Endothelial cell of umbilical vein (primary cell): ENCODE data around the gene JRKL. TPM values are rescaled to one million over a fixed set of nuclear protein-coding genes. Genes with fewer than 3 reads are reported as not detected.

Source experiments
- BruUV-seq: library from RNA; stranded (reverse); fragments of 400-500 nt; replicated peaks from 2 replicates; lab custom pipeline; 2021; lab: Mats Ljungman, UMichigan
- CTCF ChIA-PET: fragments of 300-600, 350-600 bp; sonication (Branson Sonifier 250); formaldehyde crosslinking; loops from one replicate; lab custom pipeline; 2021; ENCODE audit warnings: antibody characterized with exemption, inconsistent platforms; lab: Charles Lee
- POLR2A ChIA-PET: fragments of 300-600, 350-600 bp; sonication (Branson Sonifier 250); formaldehyde crosslinking; loops from one replicate; lab custom pipeline; 2021; ENCODE audit warnings: antibody characterized with exemption, inconsistent platforms; lab: Charles Lee
- DNase-seq: peaks from one replicate; pipeline ENCODE4 v3.0.0-alpha.2; 2011; ENCODE audit warnings: low read depth, low spot score
- FAIRE-seq: peaks from 2 replicates; lab custom pipeline; 2011; peaks lifted over from hg19 to GRCh38; lab: Jason Lieb, UNC
- H2AFZ ChIP-seq: 2 replicates; pipeline ENCODE4 v1.6.0; 2012; ENCODE audit warnings: low read depth, low read length, control low read depth, inconsistent platforms
- H3K27ac ChIP-seq: 2 replicates; pipeline ENCODE4 v1.5.1; 2011; ENCODE audit warnings: low read depth, mild to moderate bottlenecking, control low read depth, low read length, moderate library complexity; ENCODE audit not compliant: insufficient read depth
- H3K27me3 ChIP-seq, 2 experiments: 2 replicates each; pipeline versions ENCODE4 v1.6.0 to v1.6.1; 2011; ENCODE audit warnings: low read length in 2 of 2, mixed read lengths in 1 of 2; ENCODE audit not compliant: control insufficient read depth in 2 of 2, insufficient read depth in 2 of 2
- H3K36me3 ChIP-seq, 2 experiments: 2 replicates in 1 of 2; 3 replicates in 1 of 2; pipeline ENCODE4 v1.5.1; 2011; ENCODE audit warnings: low read length in 2 of 2, mild to moderate bottlenecking in 1 of 2, moderate library complexity in 1 of 2; ENCODE audit not compliant: control insufficient read depth in 2 of 2, insufficient read depth in 2 of 2; ENCODE audit errors: extremely low read depth in 1 of 2
- H3K4me1 ChIP-seq: 3 replicates; pipeline ENCODE4 v1.5.1; 2011; ENCODE audit warnings: mild to moderate bottlenecking, low read length; ENCODE audit not compliant: control insufficient read depth, insufficient read depth; ENCODE audit errors: extremely low read depth
- H3K4me2 ChIP-seq: 2 replicates; pipeline ENCODE4 v1.6.1; 2011; ENCODE audit warnings: low read length, control low read depth, mixed read lengths; ENCODE audit not compliant: insufficient read depth
- H3K4me3 ChIP-seq, 3 experiments: fragments of 200-600 bp in 1 of 3; sonication (generic), shearing (Covaris generic) in 1 of 3; replicated peaks in 1 of 3; 2 replicates each; pipeline ENCODE4 v1.5.1; 2011 to 2016; ENCODE audit warnings: control low read depth in 3 of 3, low read length in 3 of 3, mild to moderate bottlenecking in 2 of 3, inconsistent platforms in 1 of 3, low read depth in 1 of 3, moderate library complexity in 1 of 3; ENCODE audit not compliant: insufficient read depth in 1 of 3
- H3K79me2 ChIP-seq: 2 replicates; pipeline ENCODE4 v1.6.0; 2012; ENCODE audit warnings: low read length, inconsistent platforms; ENCODE audit not compliant: control insufficient read depth, insufficient read depth
- H3K9ac ChIP-seq: replicated peaks from 2 replicates; pipeline ENCODE3; 2011; ENCODE audit warnings: low read length, control low read depth; ENCODE audit not compliant: insufficient read depth; ENCODE audit errors: extremely low read depth
- H3K9me1 ChIP-seq: replicated peaks from 3 replicates; pipeline ENCODE4 v1.6.0; 2011; ENCODE audit warnings: mild to moderate bottlenecking, low read length; ENCODE audit not compliant: control insufficient read depth, insufficient read depth; ENCODE audit errors: extremely low read depth
- H3K9me3 ChIP-seq: replicated peaks from 2 replicates; pipeline ENCODE4 v1.5.1; 2012; ENCODE audit warnings: low read length, inconsistent platforms; ENCODE audit not compliant: control insufficient read depth, insufficient read depth
- H4K20me1 ChIP-seq: replicated peaks from 2 replicates; pipeline ENCODE3; 2011; ENCODE audit warnings: mild to moderate bottlenecking, low read length; ENCODE audit not compliant: control insufficient read depth, insufficient read depth; ENCODE audit errors: extremely low read depth
- CTCF ChIP-seq, 2 donors: IDR thresholded peaks; 1 replicate in 1 of 2; 2 replicates in 1 of 2; pipeline ENCODE4 v1.5.1; 2011; ENCODE audit warnings: low read length in 2 of 2, mild to moderate bottlenecking in 2 of 2, moderate library complexity in 2 of 2, control low read depth in 1 of 2, inconsistent platforms in 1 of 2, low read depth in 1 of 2; ENCODE audit not compliant: insufficient read depth in 1 of 2; ENCODE audit errors: extremely low read depth in 1 of 2
- EZH2 ChIP-seq: IDR thresholded peaks from 2 replicates; pipeline ENCODE4 v1.6.1; 2012; ENCODE audit warnings: borderline replicate concordance, low read depth, mild to moderate bottlenecking, moderate library complexity, low read length, inconsistent platforms; ENCODE audit not compliant: severe bottlenecking
- FOS ChIP-seq: IDR thresholded peaks from 2 replicates; pipeline ENCODE4 v1.6.1; 2011; ENCODE audit warnings: mild to moderate bottlenecking, low read length, moderate library complexity, borderline replicate concordance; ENCODE audit not compliant: insufficient read depth
- GATA2 ChIP-seq: IDR thresholded peaks from 2 replicates; pipeline ENCODE4 v1.7.0; 2011; ENCODE audit warnings: low read depth, mild to moderate bottlenecking, moderate library complexity, mixed read lengths, low read length; ENCODE audit not compliant: insufficient read length, insufficient read depth
- MYC ChIP-seq: IDR thresholded peaks from one replicate; pipeline ENCODE4 v1.6.1; 2011; ENCODE audit warnings: mild to moderate bottlenecking, low read depth, low read length
- POLR2A ChIP-seq: IDR thresholded peaks from 2 replicates; pipeline ENCODE4 v1.6.1; 2012; ENCODE audit warnings: low read depth, mild to moderate bottlenecking, control low read depth, low read length
- POLR2AphosphoS5 ChIP-seq: IDR thresholded peaks from 2 replicates; pipeline ENCODE4 v1.6.1; 2012; ENCODE audit warnings: low read depth, mild to moderate bottlenecking, control low read depth, low read length, moderate library complexity; ENCODE audit not compliant: insufficient read depth
- dilution Hi-C: fragments of 300-500 bp; cut with MboI; formaldehyde crosslinking; loops from one replicate; pipeline ENCODE4 v1.15.0; 2019; ENCODE audit warnings: low sequenced_read_pairs; ENCODE audit not compliant: extremely low pct_ligation_motif_present
- intact Hi-C: fragments of 100-400 bp; cut with micrococcal nuclease; formaldehyde crosslinking; loops from one replicate; pipeline ENCODE4 v1.10.0; 2022
- polyA plus RNA-seq, 4 experiments: library from polyadenylated mRNA; depleted of rRNA in 3 of 4; stranded (reverse) in 3 of 4; unstranded in 1 of 4; fragments of >200 nt; gene quantifications; 2 replicates each; pipeline versions ENCODE4 v1.2.1 to v1.2.3, GENCODE V29; 2011 to 2012; ENCODE audit warnings: missing spikeins in 1 of 4
- total RNA-seq: library from RNA; stranded (reverse); gene quantifications from 2 replicates; pipeline ENCODE4 v1.2.3, GENCODE V29; 2021

Gene JRKL
- total and polyA plus RNA-seq, 2 donors (not counting 3 experiments of a cell fraction or from before 2014, with no cell fraction given) = 1.4 to 7.6 TPM

- dilution Hi-C loops = no loop called here
- no peak overlapping the region for H2AFZ ChIP-seq
- H3K27ac ChIP-seq = no peak overlapping the region
- ChIA-PET CTCF (interaction anchor here (6.2 kb wide), 1 partner anchor 555 kb away, joined by 145 read pairs; no protein-coding TSS in a partner anchor), POLR2A (no interaction called here)
- FAIRE-seq (peak; percentile 31), DNase-seq (no peak)
- no peaks in the 10 kb centered on the region for H3K9me1 ChIP-seq
- no peak overlapping the region for H3K9ac ChIP-seq
- H3K4me3 ChIP-seq = no peak overlapping the region
- no peak overlapping the region for H3K4me2 ChIP-seq
- H4K20me1 ChIP-seq = no peaks in the 10 kb centered on the region
- no peaks in the 10 kb centered on the region for H3K36me3 ChIP-seq
- H3K4me1 ChIP-seq = peaks cover 19% of the 10 kb centered on the region
- peaks cover 35% of the 10 kb centered on the region for H3K79me2 ChIP-seq
- BruUV-seq = no TSS peak
- no peaks in the 10 kb centered on the region for H3K9me3 ChIP-seq
- no peak for TF ChIP-seq CTCF (IDR thresholded peaks at IDR 0.05; ENCODE audit: extremely low read depth in 1 of 2, insufficient read depth in 1 of 2, low read depth in 1 of 2, low read length in 2 of 2)
- TF ChIP-seq MYC = no peak
- no peak for TF ChIP-seq FOS
- no peak for TF ChIP-seq POLR2A
- no peak for TF ChIP-seq GATA2
- no peak for TF ChIP-seq EZH2
- TF ChIP-seq POLR2AphosphoS5 = no peak
- H3K27me3 ChIP-seq = no peaks in the 10 kb centered on the region
- intact Hi-C loops = loop anchor here (5.0 kb wide), 1 partner anchor 415 kb away; no protein-coding TSS in a partner anchor
Observed at GRCh38 chr11:96391698-96392307, 2.0 kb downstream of the JRKL start.
